ENCODE measurements around the gene DAW1.
"Not testable (repeated sequence)": the region's sequence is repeated elsewhere in the genome, so short reads cannot be mapped to it uniquely, and the experiment has no call there.

DAW1 gene

DNA sequence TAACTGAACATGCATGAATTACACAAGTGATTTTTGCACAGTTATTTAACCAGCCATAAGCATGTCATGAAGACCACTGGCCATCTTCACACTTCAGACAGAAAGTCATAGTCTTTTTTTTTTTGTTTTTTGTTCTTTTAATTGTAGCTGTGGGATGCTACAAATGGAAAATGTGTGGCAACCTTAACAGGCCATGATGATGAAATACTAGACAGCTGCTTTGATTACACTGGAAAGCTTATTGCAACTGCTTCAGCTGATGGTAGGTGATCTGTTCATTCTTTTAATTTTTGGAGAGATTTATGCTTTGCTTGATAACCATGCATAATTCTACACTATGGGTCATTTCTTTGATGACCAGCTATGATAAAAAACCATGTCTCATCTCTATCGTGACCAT is 35.6 kb downstream of the DAW1 start:
- in situ Hi-C loops (cut with HindIII; ENCODE audit: low sequenced_read_pairs), result no loop called here

DNA sequence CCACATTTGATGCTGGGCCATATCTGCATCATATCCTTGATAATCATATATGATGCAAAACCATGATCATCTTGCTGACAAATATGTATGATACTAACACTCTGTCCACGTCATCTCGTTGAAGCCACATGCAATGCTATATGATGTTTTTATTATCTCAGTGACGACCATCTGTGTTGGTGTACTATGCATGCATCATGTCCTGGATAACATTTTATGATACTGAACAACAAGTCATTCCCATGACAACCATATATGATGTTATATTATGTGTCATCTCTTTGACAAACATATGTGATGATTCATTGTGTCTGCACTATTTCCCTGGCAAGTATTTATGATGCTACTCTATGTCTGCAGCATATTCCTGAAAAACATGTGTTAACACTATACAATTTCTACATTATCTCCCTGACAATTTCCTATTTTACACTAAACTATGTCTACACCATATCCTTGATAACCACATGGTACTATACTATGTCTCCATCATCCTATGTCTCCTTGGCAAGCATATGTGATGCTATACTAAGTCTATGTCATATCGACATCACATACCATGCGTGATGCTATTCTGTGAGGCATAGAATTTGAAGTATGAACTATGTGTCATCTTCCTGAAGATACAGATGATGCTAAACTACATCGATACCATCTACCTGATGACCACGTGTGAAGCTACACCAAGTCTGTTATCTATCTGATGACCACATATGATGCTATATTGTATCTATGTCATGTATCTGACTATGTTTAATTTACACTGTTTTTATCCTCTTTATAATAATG is 37.0 kb downstream of the DAW1 start:
- in situ Hi-C loops (cut with HindIII; ENCODE audit: low sequenced_read_pairs), result no loop called here

DNA sequence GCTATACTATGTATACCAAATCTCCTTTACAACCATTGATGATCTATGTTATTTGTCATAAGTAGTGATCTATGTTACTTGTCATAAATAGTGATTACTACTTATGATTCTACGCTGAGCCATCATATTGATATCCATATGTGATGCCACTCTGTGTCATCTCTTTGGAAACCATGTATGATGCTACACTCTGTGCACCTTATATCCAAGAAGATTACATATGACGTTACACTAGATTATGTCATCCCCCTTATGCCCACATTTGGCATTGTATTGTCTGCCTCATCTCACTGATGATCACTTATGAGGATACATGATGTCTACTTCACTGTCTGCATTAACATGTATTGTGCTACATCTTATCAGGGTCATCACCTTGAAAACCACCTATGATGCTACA is 42.9 kb downstream of the DAW1 start:
- in situ Hi-C loops (cut with HindIII; ENCODE audit: low sequenced_read_pairs), result no loop called here

DNA sequence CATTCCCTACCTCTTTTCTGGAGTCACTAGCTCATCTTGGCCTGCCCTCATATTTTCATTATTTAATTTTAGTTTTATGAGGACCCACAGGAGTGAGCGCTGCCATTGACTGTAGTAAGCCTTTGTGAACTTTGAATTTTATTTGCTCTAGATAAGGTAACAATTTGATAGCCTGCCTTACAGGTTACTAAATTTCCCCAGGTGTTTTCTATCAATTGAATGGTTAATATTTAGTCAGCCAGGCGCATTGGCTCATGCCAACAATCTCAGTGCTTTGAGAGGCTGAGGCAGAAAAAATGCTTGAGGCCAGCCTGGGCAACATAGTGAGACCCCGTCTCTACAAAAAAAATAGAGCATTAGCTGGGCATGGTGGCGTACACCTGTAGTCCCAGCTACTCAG is 50.2 kb downstream of the DAW1 start:
- in situ Hi-C loops (cut with HindIII; ENCODE audit: low sequenced_read_pairs), result no loop called here

DNA sequence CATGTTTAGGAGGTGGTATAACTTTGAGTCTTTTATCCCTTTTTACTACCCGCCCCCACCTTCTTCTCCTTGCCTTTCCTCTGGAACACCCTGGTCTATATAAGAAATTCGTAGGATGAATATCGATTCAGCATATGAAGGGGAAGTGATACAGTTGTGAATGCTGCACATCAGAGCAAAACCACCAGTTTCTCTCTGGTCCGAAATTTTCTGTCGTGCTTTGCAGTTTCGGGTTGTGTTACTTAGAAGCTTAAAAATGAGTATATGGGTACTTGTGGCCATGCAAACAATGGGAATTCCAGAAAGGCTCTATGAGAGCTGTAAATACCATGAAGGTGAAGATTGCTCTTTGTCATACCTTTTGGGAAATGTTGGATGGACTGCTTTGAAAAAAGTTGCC is 60.6 kb downstream of the DAW1 start:
- in situ Hi-C loops (cut with HindIII; ENCODE audit: low sequenced_read_pairs), result no loop called here

DNA sequence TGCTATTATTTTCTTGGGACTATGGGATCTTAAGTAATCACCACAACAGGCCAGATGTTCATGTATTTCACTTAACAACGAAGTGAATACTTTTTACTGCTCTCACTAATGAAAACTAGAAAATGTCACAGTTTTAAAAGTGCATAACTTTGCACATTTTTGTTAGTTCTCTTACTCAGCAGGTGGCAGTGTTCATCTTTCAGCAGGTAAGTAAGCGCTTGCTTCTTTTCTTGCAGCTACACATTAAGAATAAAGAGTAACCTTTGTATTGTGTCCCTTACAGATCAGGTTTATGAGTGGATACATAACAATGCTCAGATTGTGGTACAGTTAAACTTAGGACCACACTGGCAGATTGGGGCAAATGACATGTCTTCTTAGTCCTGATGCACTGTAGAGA is 61.0 kb downstream of the DAW1 start:
- in situ Hi-C loops (cut with HindIII; ENCODE audit: low sequenced_read_pairs), result no loop called here

DNA sequence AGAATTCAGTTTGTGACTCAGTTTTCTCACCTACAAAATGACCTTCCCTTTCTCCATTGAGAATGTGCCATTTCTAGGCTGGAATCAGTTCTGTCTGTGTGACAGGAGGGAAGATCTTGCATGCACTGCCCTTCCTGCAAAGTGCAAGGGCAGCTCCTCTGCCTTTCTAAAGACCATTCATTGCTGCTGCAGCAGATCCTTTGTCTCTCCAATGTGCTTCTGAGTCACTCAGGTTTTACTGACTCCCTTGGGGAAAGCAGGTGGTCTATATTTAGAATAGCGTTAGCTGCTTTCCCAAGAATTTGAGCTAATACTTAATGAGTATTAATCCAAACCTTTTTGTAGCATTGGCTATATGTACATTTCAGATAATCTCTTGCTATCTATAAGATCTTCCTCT is 62.5 kb downstream of the DAW1 start:
- in situ Hi-C loops (cut with HindIII; ENCODE audit: low sequenced_read_pairs), result no loop called here

DNA sequence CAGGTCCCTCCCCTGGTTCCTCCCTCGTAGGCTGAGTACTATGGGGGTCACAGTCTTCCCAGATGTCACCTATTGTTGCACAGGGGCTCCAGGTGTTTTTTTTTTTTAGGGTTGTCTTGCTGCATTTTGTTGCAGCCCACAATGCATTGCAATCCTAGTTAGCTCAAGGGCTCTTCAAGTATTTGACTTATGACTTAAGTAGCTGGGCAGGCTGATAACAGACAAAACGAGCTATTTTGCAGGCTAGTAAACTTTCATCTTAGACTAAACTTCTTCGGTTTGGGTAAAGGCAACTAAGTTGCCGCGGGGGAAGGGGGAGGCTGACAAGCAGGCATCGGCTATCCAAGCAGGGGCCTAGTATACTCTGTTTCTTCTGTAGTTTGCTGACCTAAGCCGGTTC is 64.8 kb downstream of the DAW1 start:
- in situ Hi-C loops (cut with HindIII; ENCODE audit: low sequenced_read_pairs), result not testable (repeated sequence)

DNA sequence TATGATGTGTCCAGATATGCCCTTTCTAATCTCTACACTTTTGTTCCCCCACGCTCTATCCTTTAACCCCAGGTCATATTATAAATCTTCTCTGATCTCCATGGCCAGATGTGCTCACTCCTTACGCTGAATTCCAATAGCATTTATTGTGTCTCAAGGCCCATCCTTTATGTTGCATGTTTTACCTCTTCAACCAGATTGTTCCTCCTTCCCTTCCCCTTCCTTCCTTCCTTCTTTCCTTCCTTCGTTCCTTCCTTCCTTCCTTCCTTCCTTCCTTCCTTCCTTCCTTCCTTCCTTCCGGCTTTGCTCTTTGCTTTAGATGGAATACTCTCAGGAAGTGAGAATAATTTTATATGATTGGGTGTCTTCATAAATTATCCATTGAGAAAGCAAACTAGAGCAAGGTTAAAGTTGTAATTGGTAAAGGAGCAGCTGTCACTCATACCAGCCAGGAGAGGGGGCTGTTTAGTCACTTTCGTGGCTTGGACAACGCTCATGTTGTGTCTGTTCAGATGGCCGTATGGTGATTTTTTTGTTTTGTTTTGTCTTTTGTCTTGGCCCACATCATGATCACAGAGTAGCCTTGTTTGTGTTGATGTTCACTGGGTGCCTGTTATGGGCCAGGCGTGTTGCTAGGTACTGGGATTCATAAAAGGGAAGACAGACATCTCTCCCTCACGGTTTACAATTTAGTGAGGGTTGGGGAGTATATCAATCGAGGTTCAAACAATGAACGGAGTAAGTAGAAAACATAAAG is 68.0 kb downstream of the DAW1 start:
- in situ Hi-C loops (cut with HindIII; ENCODE audit: low sequenced_read_pairs), result no loop called here

DNA sequence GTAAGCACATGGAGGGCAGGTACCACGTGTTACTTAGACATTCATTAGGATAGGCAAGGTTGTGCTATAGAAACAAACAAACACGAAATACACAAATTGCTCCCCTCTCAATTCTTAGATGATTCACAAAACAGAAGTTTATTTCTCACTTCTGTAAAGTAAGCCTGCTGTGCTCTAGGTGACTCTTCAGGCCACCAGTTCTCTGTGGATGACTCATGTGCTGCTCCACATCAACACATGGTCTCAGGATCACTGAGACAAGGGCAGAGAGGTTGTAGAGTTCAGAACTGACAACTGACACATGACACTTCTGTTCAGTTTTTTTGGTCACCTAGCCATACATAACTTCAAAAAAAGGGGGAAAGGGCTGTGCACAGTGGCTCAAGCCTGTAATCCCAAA is 70.6 kb downstream of the DAW1 start:
- in situ Hi-C loops (cut with HindIII; ENCODE audit: low sequenced_read_pairs), result no loop called here

DNA sequence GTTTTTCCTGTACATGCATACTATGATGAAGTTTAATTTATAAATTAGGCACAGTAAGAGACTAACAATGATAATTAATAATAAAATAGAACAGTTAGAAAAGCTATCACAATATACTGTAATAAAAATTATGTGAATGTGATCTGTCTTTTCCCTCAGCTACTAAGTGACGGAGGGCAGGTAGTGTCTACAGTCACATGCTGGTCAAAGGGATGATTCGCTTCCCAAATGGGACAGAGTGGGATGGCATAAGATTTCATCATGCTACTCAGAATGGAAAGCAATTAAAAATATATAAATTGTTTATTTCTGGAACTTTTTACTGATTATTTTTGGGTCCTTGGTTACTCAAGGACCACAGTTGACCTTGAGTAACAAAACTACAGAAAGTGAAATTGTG is 71.5 kb downstream of the DAW1 start:
- in situ Hi-C loops (cut with HindIII; ENCODE audit: low sequenced_read_pairs), result no loop called here

DNA sequence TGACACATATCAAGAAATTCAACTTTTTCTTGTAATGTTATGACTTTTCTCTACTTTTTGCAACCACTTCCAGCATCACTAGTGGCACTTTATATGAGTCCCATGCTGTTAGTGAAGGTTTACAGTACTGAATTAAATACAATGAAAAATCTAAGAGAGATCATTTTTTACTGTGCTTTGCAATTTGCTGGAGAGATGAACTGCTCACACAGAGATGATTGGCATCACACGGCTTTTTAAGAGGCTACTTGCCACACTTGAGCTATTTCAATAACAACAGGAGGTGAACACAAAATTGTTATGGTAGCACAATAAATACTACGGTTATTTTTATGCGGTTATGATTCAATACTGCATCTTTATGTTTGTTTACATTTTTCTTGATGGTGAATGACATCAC is 88.9 kb downstream of the DAW1 start:
- in situ Hi-C loops (cut with HindIII; ENCODE audit: low sequenced_read_pairs), result no loop called here

DNA sequence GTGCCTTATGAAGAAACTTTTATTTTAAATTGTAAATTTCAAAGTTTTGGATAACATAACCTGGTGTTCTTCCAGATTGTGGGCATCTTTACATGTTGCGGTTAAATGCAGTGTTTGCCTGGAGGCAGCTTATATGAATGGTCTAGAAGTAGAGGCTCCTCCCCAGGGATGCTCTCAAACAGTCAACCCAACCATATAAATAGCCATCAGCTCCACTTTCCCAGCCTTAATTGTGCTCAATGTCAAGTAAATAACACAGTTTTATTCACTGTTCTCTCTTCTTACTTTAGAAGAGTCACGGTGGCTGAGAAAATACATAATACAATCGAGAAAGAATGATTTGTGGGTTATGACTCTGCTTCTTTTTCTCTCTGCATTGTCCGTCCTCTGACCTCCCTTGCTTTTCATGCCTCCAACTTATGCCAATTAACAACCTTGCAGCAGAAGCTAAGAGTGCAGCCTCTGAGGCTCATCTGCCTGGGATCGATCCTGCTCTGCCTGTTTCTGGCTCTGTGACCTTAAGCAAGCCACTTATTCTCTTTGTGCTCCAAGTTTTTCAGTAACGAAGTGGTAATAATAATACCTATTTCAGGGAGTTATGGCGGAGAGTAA is 100.3 kb downstream of the DAW1 start:
- in situ Hi-C loops (cut with HindIII; ENCODE audit: low sequenced_read_pairs), result no loop called here

DNA sequence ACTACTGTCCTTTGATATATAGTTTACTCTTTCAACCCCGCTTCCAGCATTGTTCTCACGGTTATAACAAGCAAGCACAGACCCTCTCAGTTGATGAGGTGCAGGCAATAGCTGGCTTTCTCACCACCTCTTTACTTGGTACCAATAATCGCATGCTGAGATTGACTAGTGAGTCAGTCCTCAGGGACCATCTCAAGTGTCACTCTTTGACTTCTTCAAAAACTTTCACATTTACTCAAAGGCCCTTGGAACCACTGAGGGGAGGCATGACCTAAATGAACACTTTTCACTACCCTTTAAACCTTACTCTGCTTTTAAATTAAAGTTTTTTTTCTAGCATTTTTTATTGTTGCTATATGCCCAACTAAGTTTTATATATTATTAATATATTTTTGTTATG is 101.8 kb downstream of the DAW1 start:
- in situ Hi-C loops (cut with HindIII; ENCODE audit: low sequenced_read_pairs), result no loop called here
